H1 (cell line): ENCODE data around the gene VDR. TPM values are rescaled to one million over a fixed set of nuclear protein-coding genes. Genes with fewer than 3 reads are reported as not detected.

Source experiments
- CTCF ChIA-PET: fragments of 300-600 bp; sonication (Branson Sonifier 250); formaldehyde crosslinking; loops from one replicate; lab custom pipeline; 2021; ENCODE audit not compliant: partially characterized antibody; lab: Charles Lee
- POLR2A ChIA-PET: fragments of 300-600 bp; sonication (Branson Sonifier 250); formaldehyde crosslinking; loops from one replicate; lab custom pipeline; 2021; ENCODE audit warnings: inconsistent platforms; ENCODE audit not compliant: partially characterized antibody; lab: Charles Lee
- DNase-seq, 2 experiments: peaks; one replicate each; pipeline versions ENCODE4 v3.0.0 to v3.0.0-alpha.2; 2010 to 2022; ENCODE audit warnings: low spot score in 2 of 2, low read depth in 1 of 2, mixed read lengths in 1 of 2
- FAIRE-seq: peaks from 2 replicates; lab custom pipeline; 2011; peaks lifted over from hg19 to GRCh38; lab: Jason Lieb, UNC
- H2AFZ ChIP-seq: 2 replicates; pipeline ENCODE4 v1.8.1; 2012; ENCODE audit warnings: low read length, inconsistent platforms
- H2AK5ac ChIP-seq: 2 replicates; pipeline ENCODE4 v1.6.1; 2013; ENCODE audit warnings: low read depth, low read length
- H2BK120ac ChIP-seq: replicated peaks from 2 replicates; pipeline ENCODE3; 2013; ENCODE audit warnings: low read depth, low read length, inconsistent platforms
- H2BK12ac ChIP-seq: 2 replicates; pipeline ENCODE4 v1.6.1; 2013; ENCODE audit warnings: low read depth, low read length
- H2BK15ac ChIP-seq: 2 replicates; pipeline ENCODE4 v1.6.1; 2013; ENCODE audit warnings: low read length
- H2BK20ac ChIP-seq: 2 replicates; pipeline ENCODE4 v1.6.1; 2013; ENCODE audit warnings: low read length
- H2BK5ac ChIP-seq: 2 replicates; pipeline ENCODE4 v1.6.1; 2013; ENCODE audit warnings: low read depth, low read length
- H3K14ac ChIP-seq: 2 replicates; pipeline ENCODE4 v1.6.1; 2013; ENCODE audit warnings: inconsistent platforms; ENCODE audit not compliant: insufficient read length
- H3K18ac ChIP-seq: 2 replicates; pipeline ENCODE4 v1.6.1; 2013; ENCODE audit warnings: low read length; ENCODE audit errors: extremely low read depth
- H3K23ac ChIP-seq: 2 replicates; pipeline ENCODE4 v1.6.1; 2013; ENCODE audit warnings: inconsistent platforms; ENCODE audit not compliant: insufficient read length
- H3K23me2 ChIP-seq: 2 replicates; pipeline ENCODE4 v1.6.1; 2013; ENCODE audit warnings: low read depth, low read length
- H3K27ac ChIP-seq: 2 replicates; pipeline ENCODE4 v1.6.1; 2011; ENCODE audit warnings: low read depth, low read length, inconsistent platforms
- H3K27me3 ChIP-seq, 4 experiments: replicated peaks in 1 of 4; 1 replicate in 1 of 4; 2 replicates in 3 of 4; pipeline versions ENCODE4 v1.6.1 to v1.8.1; 2011 to 2013; ENCODE audit warnings: low read length in 3 of 4, mild to moderate bottlenecking in 3 of 4, inconsistent platforms in 2 of 4, mixed read lengths in 2 of 4, moderate library complexity in 1 of 4; ENCODE audit not compliant: control insufficient read depth in 3 of 4, insufficient read depth in 3 of 4; ENCODE audit errors: extremely low read depth in 1 of 4
- H3K36me3 ChIP-seq, 4 experiments: 2 replicates each; pipeline versions ENCODE4 v1.6.1 to v1.8.1; 2011 to 2013; ENCODE audit warnings: mild to moderate bottlenecking in 4 of 4, low read length in 3 of 4, moderate library complexity in 2 of 4, control low read depth in 1 of 4, inconsistent platforms in 1 of 4; ENCODE audit not compliant: insufficient read depth in 4 of 4, control insufficient read depth in 2 of 4
- H3K4ac ChIP-seq: replicated peaks from 2 replicates; pipeline ENCODE3; 2013; ENCODE audit warnings: low read length, low read depth, mixed read lengths, inconsistent platforms; ENCODE audit not compliant: insufficient read length
- H3K4me1 ChIP-seq, 4 experiments: replicated peaks in 1 of 4; 1 replicate in 1 of 4; 2 replicates in 3 of 4; pipeline versions ENCODE4 v1.6.1 to v1.8.1; 2011 to 2013; ENCODE audit warnings: low read length in 3 of 4, inconsistent platforms in 2 of 4, mixed read lengths in 1 of 4; ENCODE audit not compliant: insufficient read depth in 4 of 4, control insufficient read depth in 3 of 4
- H3K4me2 ChIP-seq, 2 experiments: 2 replicates each; pipeline versions ENCODE4 v1.6.1 to v1.8.1; 2011 to 2013; ENCODE audit warnings: low read depth in 2 of 2, low read length in 2 of 2, control low read depth in 1 of 2, inconsistent platforms in 1 of 2, mild to moderate bottlenecking in 1 of 2; ENCODE audit not compliant: insufficient read depth in 1 of 2
- H3K4me3 ChIP-seq, 4 experiments: fragments of 200-600, 300-600 bp in 1 of 4; sonication (generic), shearing (Covaris generic), sonication (Bioruptor Twin) in 1 of 4; 2 replicates each; pipeline versions ENCODE4 v1.5.1 to v1.8.1; 2011 to 2016; ENCODE audit warnings: low read length in 4 of 4, low read depth in 3 of 4, control low read depth in 2 of 4, inconsistent platforms in 2 of 4, mild to moderate bottlenecking in 2 of 4, mixed read lengths in 1 of 4, moderate library complexity in 1 of 4; ENCODE audit not compliant: insufficient read depth in 2 of 4; ENCODE audit errors: extremely low read depth in 1 of 4
- H3K56ac ChIP-seq: replicated peaks from 2 replicates; pipeline ENCODE3; 2013; ENCODE audit warnings: low read depth, mild to moderate bottlenecking, mixed read lengths, low read length, inconsistent platforms; ENCODE audit not compliant: insufficient read length
- H3K79me1 ChIP-seq: 2 replicates; pipeline ENCODE4 v1.6.1; 2013; ENCODE audit warnings: low read depth, low read length, control low read depth
- H3K79me2 ChIP-seq, 2 experiments: 2 replicates each; pipeline versions ENCODE4 v1.6.1 to v1.8.1; 2012 to 2013; ENCODE audit warnings: low read length in 2 of 2, mild to moderate bottlenecking in 2 of 2, inconsistent platforms in 1 of 2; ENCODE audit not compliant: insufficient read depth in 2 of 2, control insufficient read depth in 1 of 2
- H3K9ac ChIP-seq, 4 experiments: replicated peaks in 1 of 4; 1 replicate in 1 of 4; 2 replicates in 3 of 4; pipeline versions ENCODE4 v1.6.1 to v1.8.1; 2011 to 2013; ENCODE audit warnings: low read depth in 3 of 4, low read length in 3 of 4, control low read depth in 2 of 4, mild to moderate bottlenecking in 2 of 4, moderate library complexity in 2 of 4, inconsistent platforms in 1 of 4; ENCODE audit errors: extremely low read depth in 1 of 4
- H3K9me3 ChIP-seq, 2 experiments: 2 replicates each; pipeline versions ENCODE4 v1.6.1 to v1.8.1; 2012 to 2013; ENCODE audit warnings: mild to moderate bottlenecking in 2 of 2, moderate library complexity in 2 of 2, control low read depth in 1 of 2, inconsistent platforms in 1 of 2, low read depth in 1 of 2, low read length in 1 of 2, mixed read lengths in 1 of 2; ENCODE audit not compliant: insufficient read depth in 2 of 2
- H4K20me1 ChIP-seq, 2 experiments: replicated peaks in 1 of 2; 2 replicates each; pipeline versions ENCODE3 to v1.8.1; 2011 to 2013; ENCODE audit warnings: inconsistent platforms in 2 of 2, low read length in 2 of 2, mild to moderate bottlenecking in 1 of 2; ENCODE audit not compliant: insufficient read depth in 2 of 2, control insufficient read depth in 1 of 2
- H4K5ac ChIP-seq: 2 replicates; pipeline ENCODE4 v1.6.1; 2013; ENCODE audit warnings: low read length, low read depth, mixed read lengths, inconsistent platforms; ENCODE audit not compliant: insufficient read length
- H4K8ac ChIP-seq: 2 replicates; pipeline ENCODE4 v1.8.0; 2013; ENCODE audit warnings: mild to moderate bottlenecking, moderate library complexity, low read length, inconsistent platforms; ENCODE audit not compliant: insufficient read depth; ENCODE audit errors: extremely low read depth
- H4K91ac ChIP-seq: replicated peaks from 2 replicates; pipeline ENCODE3; 2013; ENCODE audit warnings: low read length, mixed read lengths, inconsistent platforms; ENCODE audit not compliant: insufficient read length
- KDM4A ChIP-seq: IDR thresholded peaks from one replicate; pipeline ENCODE4 v1.7.1; 2012; ENCODE audit warnings: low read depth, mild to moderate bottlenecking, moderate library complexity, low read length, inconsistent platforms; ENCODE audit not compliant: severe bottlenecking
- RBBP5 ChIP-seq: IDR thresholded peaks from 2 replicates; pipeline ENCODE4 v1.7.1; 2012; ENCODE audit warnings: low read depth, mild to moderate bottlenecking, inconsistent platforms, low read length, moderate library complexity, borderline replicate concordance
- TAF7 ChIP-seq: optimal IDR thresholded peaks from 2 replicates; pipeline ENCODE3; 2011; ENCODE audit warnings: low read depth, mild to moderate bottlenecking, inconsistent platforms, low read length, moderate library complexity, borderline replicate concordance
- WGBS, 2 experiments: shearing (Covaris generic) in 1 of 2; methylation state at CpG; one replicate each; pipeline versions ENCODE4 v1.1.6 to v1.1.7; 2013 to 2015; ENCODE audit warnings: low lambda C conversion rate in 2 of 2, mixed read lengths in 2 of 2, inconsistent platforms in 1 of 2, low coverage in 1 of 2, missing lambda C conversion rate in 1 of 2; ENCODE audit not compliant: insufficient replicate concordance in 2 of 2, insufficient coverage in 1 of 2, insufficient read length in 1 of 2; ENCODE audit errors: extremely low coverage in 1 of 2, missing lambda C conversion rate in 1 of 2; 5-methylcytosine and 5-hydroxymethylcytosine counted together
- polyA plus RNA-seq, 7 experiments: library from polyadenylated mRNA; depleted of rRNA in 3 of 7; stranded (reverse) in 5 of 7; unstranded in 2 of 7; fragments of >200 nt in 5 of 7; fragments of 200-250 nt in 2 of 7; gene quantifications; 1 replicate in 5 of 7; 2 replicates in 1 of 7; 4 replicates in 1 of 7; pipeline versions ENCODE4 v1.2.1 to v1.2.3, GENCODE V29; 2011 to 2013; ENCODE audit warnings: missing spikeins in 2 of 7, mixed read lengths in 2 of 7
- total RNA-seq: library from RNA; stranded (reverse); fragmentation: NEBNext Ultra II Directional; extraction: Animal tissue kit (Norgen Biotek cat#: 25700); gene quantifications from 2 replicates; pipeline ENCODE4 v1.2.1, GENCODE V29; 2021

The VDR gene
- total and polyA plus RNA-seq, 2 of the 8 experiments (the other 6 are each of a cell fraction or from before 2014, with no cell fraction given) = 0.44 to 0.65 TPM

DNA sequence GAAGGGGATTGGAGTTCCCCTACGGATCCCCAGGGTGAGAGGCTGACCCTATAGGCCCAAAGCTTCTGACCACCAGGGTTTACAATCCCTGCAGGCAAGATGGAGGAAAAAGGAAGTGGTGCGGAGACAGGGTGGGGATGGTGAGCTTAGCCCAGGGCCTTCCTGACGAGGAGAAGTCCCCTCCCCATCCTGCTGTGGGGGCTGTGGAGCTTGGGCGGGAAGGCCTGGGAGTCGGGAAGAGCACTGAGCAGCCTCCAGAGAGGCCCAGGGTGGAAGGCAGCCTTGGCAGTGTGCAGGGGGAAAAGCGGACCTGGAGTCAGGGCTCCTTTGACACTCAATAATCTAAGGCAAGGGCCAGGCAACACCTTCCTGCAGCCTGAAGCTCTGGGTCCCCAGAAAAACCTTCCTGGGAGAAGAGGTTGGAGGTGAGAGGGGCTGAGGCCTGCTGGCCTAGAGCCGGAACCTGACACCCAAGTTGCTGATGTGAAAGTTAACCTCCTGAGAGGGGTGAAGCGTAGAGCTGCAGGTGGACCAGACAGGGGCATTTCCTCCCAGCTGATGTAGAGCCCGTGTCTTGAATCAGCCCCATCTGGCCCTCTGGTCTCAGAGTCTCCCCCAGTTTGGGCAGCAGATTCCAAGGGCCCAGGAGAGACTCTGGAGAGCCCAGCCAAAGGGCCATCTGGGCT is 91.1 kb downstream of the VDR start:
- H2AK5ac ChIP-seq = peak overlapping the region; percentile 69; the same call in 1 of the 2 replicates
- peaks cover 4 to 84% of the 10 kb centered on the region in 2 experiments; a peak in 3 of 4 replicates for H3K79me2 ChIP-seq
- peaks cover 5 to 24% of the 10 kb centered on the region in 2 experiments for H4K20me1 ChIP-seq
- ChIA-PET CTCF (interaction anchor here (0.8 to 58.8 kb wide), 15 partner anchors 9 to 215 kb away, joined by 3 to 2001 read pairs (median 5); no protein-coding TSS in a partner anchor), POLR2A (interaction anchor here (0.6 to 29.3 kb wide), 9 partner anchors 9 to 416 kb away, joined by 3 to 480 read pairs (median 11); partner anchors contain the start of gene PFKM)
- H3K14ac ChIP-seq = no peak overlapping the region
- H3K4ac ChIP-seq = no peak overlapping the region
- H3K4me3 ChIP-seq = peak overlapping the region in 3 of 4 experiments; percentile 38 to 55 (median 42); a peak in 6 of 8 replicates
- peak overlapping the region; percentile 79 for H3K27ac ChIP-seq
- no peak overlapping the region for H2AFZ ChIP-seq
- peak overlapping the region; percentile 72 for H4K8ac ChIP-seq
- peak overlapping the region; percentile 19 for H3K18ac ChIP-seq
- peaks cover 12% of the 10 kb centered on the region for H3K79me1 ChIP-seq
- peaks cover 5% of the 10 kb centered on the region for H3K23me2 ChIP-seq
- peak overlapping the region; percentile 86 for H4K91ac ChIP-seq
- peaks cover 28 to 72% (median 58%) of the 10 kb centered on the region in 4 experiments for H3K4me1 ChIP-seq
- H3K9ac ChIP-seq = peak overlapping the region in 1 of 4 experiments; percentile 34; a peak in 2 of 7 replicates
- H2BK120ac ChIP-seq = peak overlapping the region; percentile 0
- H4K5ac ChIP-seq = peak overlapping the region; percentile 67
- no peak overlapping the region for H3K56ac ChIP-seq
- no peak overlapping the region for H3K23ac ChIP-seq
- no peaks in the 10 kb centered on the region for H3K9me3 ChIP-seq
- DNase-seq = no peak
- TF ChIP-seq TAF7 (no peak), KDM4A (no peak), RBBP5 (peak; percentile 50; the same call in 1 of the 2 replicates)
- no peaks in the 10 kb centered on the region for H3K36me3 ChIP-seq
- peak overlapping the region; percentile 62; the same call in 1 of the 2 replicates for H2BK15ac ChIP-seq
- H2BK5ac ChIP-seq = peak overlapping the region; percentile 90
- FAIRE-seq = no peak
- 0 out of 2 replicates have a peak overlapping the region, but pooled peaks have one; percentile 26 for H2BK20ac ChIP-seq
- no peaks in the 10 kb centered on the region for H3K27me3 ChIP-seq
- peak overlapping the region; percentile 82 for H2BK12ac ChIP-seq
- peak overlapping the region; percentile 71 to 76 for H3K4me2 ChIP-seq
- WGBS, 2 experiments = 40% methylated on average over 9 of the region's 9 CpGs; no CpG with 5 or more reads in 1 of the 2 experiments
